Measurements from ENCODE around the gene CASP12. TPM values are rescaled to one million over a fixed set of nuclear protein-coding genes. Genes with fewer than 3 reads are reported as not detected.

Gene CASP12
- total and polyA plus RNA-seq, 9 of the 15 experiments (the other 6 are each of a cell fraction or from before 2014, with no cell fraction given) = not detected

DNA sequence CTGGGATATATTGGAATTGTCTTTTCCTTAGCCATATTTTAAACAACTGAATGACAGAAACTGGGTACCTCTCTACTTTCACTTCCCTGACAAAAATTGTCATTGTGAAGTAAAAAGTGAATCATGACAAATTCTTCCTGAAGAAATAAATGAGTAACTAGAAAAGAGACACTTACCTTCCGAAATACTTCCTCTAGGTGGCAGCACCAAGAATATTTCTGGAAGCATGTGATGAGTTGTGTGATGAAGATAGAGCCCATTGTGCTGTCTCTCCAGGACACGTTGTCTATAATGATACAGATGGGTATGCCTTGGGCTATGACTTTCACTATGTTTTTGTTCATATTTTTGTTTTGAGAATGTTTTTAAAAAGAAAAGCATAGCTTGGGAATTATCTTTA is 48.6 kb upstream of the CASP12 start:
- Histone ChIP-seq H4K20me1 (replicated peaks; ENCODE audit: control insufficient read depth, insufficient read depth, low read length) (no peaks in the 10 kb centered on the region), H3K9me3 (replicated peaks; ENCODE audit: control insufficient read depth, insufficient read depth, low read depth, low read length) (no peaks in the 10 kb centered on the region), H3K79me2 (ENCODE audit: control insufficient read depth, insufficient read depth, low read length) (no peaks in the 10 kb centered on the region), H3K4me2 (ENCODE audit: insufficient read depth, low read length) (no peak overlapping the region), H3K4me3 (no peak overlapping the region), H3K9me1 (ENCODE audit: control insufficient read depth, insufficient read depth, low read length) (no peaks in the 10 kb centered on the region), H3K9ac (ENCODE audit: insufficient read depth in 1 of 2, low read depth in 2 of 2, low read length in 2 of 2) (no peak overlapping the region), H3K4me1 (replicated peaks in 1 of 2; ENCODE audit: control insufficient read depth in 2 of 2, insufficient read depth in 2 of 2, low read length in 2 of 2) (no peaks in the 10 kb centered on the region), H3K27me3 (ENCODE audit: control insufficient read depth in 2 of 2, insufficient read depth in 2 of 2, low read length in 2 of 2) (no peaks in the 10 kb centered on the region), H2AFZ (ENCODE audit: low read depth, low read length) (no peak overlapping the region), H3K36me3 (ENCODE audit: control insufficient read depth, insufficient read depth, low read length) (no peaks in the 10 kb centered on the region), H3K27ac (ENCODE audit: extremely low read depth, low read depth, low read length) (no peak overlapping the region)
- in situ Hi-C loops (cut with MboI) = no loop called here
- DNase-seq (ENCODE audit: extremely low read depth in 1 of 4, low spot score in 3 of 4) = peak in 3 of 4 experiments; percentile 8 to 18 (median 12)
- 6% methylated on average over 2 of the region's 2 CpGs for WGBS (ENCODE audit: insufficient coverage, low coverage, missing lambda C conversion rate)
- intact Hi-C loops (cut with micrococcal nuclease) = no loop called here
- CTCF ChIA-PET (ENCODE audit: low intra/inter-chr PET ratio) = no interaction called here
- POLR2A ChIA-PET = no interaction called here
- BruUV-seq (replicated peaks) = no TSS peak
- no peak for FAIRE-seq
- ATAC-seq = no peak
- TF ChIP-seq, protein P1, sequence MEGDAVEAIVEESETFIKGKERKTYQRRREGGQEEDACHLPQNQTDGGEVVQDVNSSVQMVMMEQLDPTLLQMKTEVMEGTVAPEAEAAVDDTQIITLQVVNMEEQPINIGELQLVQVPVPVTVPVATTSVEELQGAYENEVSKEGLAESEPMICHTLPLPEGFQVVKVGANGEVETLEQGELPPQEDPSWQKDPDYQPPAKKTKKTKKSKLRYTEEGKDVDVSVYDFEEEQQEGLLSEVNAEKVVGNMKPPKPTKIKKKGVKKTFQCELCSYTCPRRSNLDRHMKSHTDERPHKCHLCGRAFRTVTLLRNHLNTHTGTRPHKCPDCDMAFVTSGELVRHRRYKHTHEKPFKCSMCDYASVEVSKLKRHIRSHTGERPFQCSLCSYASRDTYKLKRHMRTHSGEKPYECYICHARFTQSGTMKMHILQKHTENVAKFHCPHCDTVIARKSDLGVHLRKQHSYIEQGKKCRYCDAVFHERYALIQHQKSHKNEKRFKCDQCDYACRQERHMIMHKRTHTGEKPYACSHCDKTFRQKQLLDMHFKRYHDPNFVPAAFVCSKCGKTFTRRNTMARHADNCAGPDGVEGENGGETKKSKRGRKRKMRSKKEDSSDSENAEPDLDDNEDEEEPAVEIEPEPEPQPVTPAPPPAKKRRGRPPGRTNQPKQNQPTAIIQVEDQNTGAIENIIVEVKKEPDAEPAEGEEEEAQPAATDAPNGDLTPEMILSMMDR (IDR thresholded peaks at IDR 0.05 in 2 of 3, conservative IDR thresholded peaks at IDR 0.05 in 1 of 3; ENCODE audit: insufficient read depth in 2 of 3, low read depth in 1 of 3, low read length in 3 of 3) = 0 out of 6 replicates have a peak, but pooled peaks of 1 of the 3 experiments have one; percentile 17
- TF ChIP-seq RAD21 (CRISPR knock-in tag; conservative IDR thresholded peaks at IDR 0.05 in 1 of 2, IDR thresholded peaks at IDR 0.05 in 1 of 2) = peak in 1 of 2 experiments; percentile 23; a peak in 1 of 4 replicates
- TF ChIP-seq ZNF707 (CRISPR knock-in tag; conservative IDR thresholded peaks at IDR 0.05) = no peak

GRCh38 chr11:104944076-104944475 is 45.8 kb upstream of the CASP12 start:
- no peak for ATAC-seq
- H3K9me1 ChIP-seq (ENCODE audit: control insufficient read depth, insufficient read depth, low read length) = no peaks in the 10 kb centered on the region
- DNase-seq (ENCODE audit: extremely low read depth in 1 of 4, low spot score in 3 of 4) = no peak
- in situ Hi-C loops (cut with MboI) = no loop called here
- H2AFZ ChIP-seq (ENCODE audit: low read depth, low read length) = no peak overlapping the region
- H3K79me2 ChIP-seq (ENCODE audit: control insufficient read depth, insufficient read depth, low read length) = no peaks in the 10 kb centered on the region
- no peak overlapping the region for H3K4me2 ChIP-seq (ENCODE audit: insufficient read depth, low read length)
- H4K20me1 ChIP-seq (replicated peaks; ENCODE audit: control insufficient read depth, insufficient read depth, low read length) = no peaks in the 10 kb centered on the region
- H3K27me3 ChIP-seq (ENCODE audit: control insufficient read depth in 2 of 2, insufficient read depth in 2 of 2, low read length in 2 of 2) = no peaks in the 10 kb centered on the region
- POLR2A ChIA-PET = no interaction called here
- TF ChIP-seq ZNF384 (IDR thresholded peaks at IDR 0.05; ENCODE audit: low read depth, low read length) = no peak
- no peak for TF ChIP-seq CREBBP (IDR thresholded peaks at IDR 0.05; ENCODE audit: low read depth, low read length)
- TF ChIP-seq KLF13 (tag; IDR thresholded peaks at IDR 0.05; ENCODE audit: borderline replicate concordance, low read depth) = no peak
- no peak overlapping the region for H3K9ac ChIP-seq (ENCODE audit: insufficient read depth in 1 of 2, low read depth in 2 of 2, low read length in 2 of 2)
- no TSS peak for BruUV-seq (replicated peaks)
- intact Hi-C loops (cut with micrococcal nuclease) = no loop called here
- FAIRE-seq = no peak
- H3K4me3 ChIP-seq = no peak overlapping the region
- H3K27ac ChIP-seq (ENCODE audit: extremely low read depth, low read depth, low read length) = no peak overlapping the region
- H3K4me1 ChIP-seq (replicated peaks in 1 of 2; ENCODE audit: control insufficient read depth in 2 of 2, insufficient read depth in 2 of 2, low read length in 2 of 2) = no peaks in the 10 kb centered on the region
- CTCF ChIA-PET (ENCODE audit: low intra/inter-chr PET ratio) = no interaction called here
- no peaks in the 10 kb centered on the region for H3K36me3 ChIP-seq (ENCODE audit: control insufficient read depth, insufficient read depth, low read length)
- H3K9me3 ChIP-seq (replicated peaks; ENCODE audit: control insufficient read depth, insufficient read depth, low read depth, low read length) = no peaks in the 10 kb centered on the region
